Astrocyte of the spinal cord (primary cell): ENCODE measurements around the gene HKDC1.
"Not testable (repeated sequence)": the region's sequence is repeated elsewhere in the genome, so short reads cannot be mapped to it uniquely, and the experiment has no call there.

ENCODE experiments used
- DNase-seq: peaks from one replicate; pipeline ENCODE4 v3.0.0; 2011; ENCODE audit warnings: low read depth, low spot score
- H3K4me3 ChIP-seq: 2 replicates; pipeline ENCODE4 v1.5.1; 2011; ENCODE audit warnings: low read depth, mild to moderate bottlenecking, low read length, moderate library complexity
- in situ Hi-C: cut with HindIII; loops from 2 replicates; pipeline ENCODE4 v1.10.0; 2017; ENCODE audit warnings: low sequenced_read_pairs
- TF ChIP-seq, protein P1 (sequence below): IDR thresholded peaks from 2 replicates; pipeline ENCODE4 v1.5.1; 2012; ENCODE audit warnings: low read depth, mild to moderate bottlenecking, low read length, inconsistent platforms

The HKDC1 gene

DNA sequence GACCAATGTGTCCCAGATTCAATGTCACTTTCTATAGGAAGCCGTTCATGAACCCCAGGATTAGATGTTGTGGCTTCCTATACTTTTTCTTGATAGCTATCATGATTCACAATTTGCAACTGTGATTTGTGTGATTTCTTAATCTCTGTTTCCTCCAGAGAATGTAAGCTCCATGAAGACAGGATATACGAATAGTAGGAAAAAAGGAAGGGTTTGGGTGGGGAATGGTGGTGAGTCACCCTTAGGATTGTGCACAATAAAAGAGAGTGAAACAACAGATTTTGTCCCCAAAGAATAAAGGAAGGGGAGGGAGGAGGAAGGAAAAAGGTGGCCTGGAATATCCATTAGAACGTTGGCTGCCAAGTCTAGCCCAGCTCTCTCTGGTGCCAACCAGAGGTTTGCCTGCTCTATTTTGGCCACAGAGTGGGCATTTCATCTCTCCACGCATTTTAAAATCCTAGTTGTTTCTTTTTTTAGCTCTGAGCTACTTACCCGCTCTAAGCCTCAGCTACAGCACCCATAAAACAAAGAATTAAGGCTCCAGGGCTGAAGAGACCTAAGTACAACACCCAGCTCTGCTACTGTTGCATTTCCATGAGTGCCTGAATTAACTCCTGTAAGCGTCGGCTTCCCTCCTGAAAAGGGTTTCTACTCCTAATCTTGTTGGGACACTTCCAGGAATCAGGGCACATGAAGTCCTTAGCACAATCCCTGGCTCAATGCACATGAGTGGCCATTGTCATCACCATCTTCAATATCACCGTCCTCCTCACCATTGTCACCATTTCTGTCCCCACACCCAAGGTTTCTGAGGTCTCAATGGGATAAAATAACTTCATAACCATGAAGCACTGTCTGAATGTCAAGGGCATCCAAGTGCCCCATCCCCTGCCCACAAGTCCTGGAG, 61.6 kb downstream of the HKDC1 start:
- no peak for DNase-seq
- H3K4me3 ChIP-seq = no peak overlapping the region
- TF ChIP-seq, protein P1, sequence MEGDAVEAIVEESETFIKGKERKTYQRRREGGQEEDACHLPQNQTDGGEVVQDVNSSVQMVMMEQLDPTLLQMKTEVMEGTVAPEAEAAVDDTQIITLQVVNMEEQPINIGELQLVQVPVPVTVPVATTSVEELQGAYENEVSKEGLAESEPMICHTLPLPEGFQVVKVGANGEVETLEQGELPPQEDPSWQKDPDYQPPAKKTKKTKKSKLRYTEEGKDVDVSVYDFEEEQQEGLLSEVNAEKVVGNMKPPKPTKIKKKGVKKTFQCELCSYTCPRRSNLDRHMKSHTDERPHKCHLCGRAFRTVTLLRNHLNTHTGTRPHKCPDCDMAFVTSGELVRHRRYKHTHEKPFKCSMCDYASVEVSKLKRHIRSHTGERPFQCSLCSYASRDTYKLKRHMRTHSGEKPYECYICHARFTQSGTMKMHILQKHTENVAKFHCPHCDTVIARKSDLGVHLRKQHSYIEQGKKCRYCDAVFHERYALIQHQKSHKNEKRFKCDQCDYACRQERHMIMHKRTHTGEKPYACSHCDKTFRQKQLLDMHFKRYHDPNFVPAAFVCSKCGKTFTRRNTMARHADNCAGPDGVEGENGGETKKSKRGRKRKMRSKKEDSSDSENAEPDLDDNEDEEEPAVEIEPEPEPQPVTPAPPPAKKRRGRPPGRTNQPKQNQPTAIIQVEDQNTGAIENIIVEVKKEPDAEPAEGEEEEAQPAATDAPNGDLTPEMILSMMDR = no peak
- in situ Hi-C loops = no loop called here

DNA sequence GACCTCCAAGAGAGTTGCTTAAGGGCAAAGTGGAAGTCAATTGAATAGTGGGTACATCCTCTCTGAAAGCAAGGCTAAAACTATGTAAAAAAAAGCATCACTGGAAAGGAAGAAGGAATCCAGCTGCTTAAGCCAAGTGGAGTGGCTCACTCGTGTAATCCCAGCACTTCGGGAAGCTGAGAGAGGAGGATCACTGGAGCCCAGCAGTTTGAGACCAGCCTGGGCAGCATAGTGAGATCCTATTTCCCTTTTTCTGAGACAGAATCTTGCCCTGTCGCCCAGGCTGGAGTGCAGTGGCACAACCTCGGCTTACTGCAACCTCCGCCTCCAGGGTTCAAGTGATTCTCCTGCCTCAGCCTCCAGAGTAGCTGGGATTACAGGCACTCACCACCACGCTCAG, 64.3 kb downstream of the HKDC1 start:
- H3K4me3 ChIP-seq, DNase-seq, in situ Hi-C loops: not testable (repeated sequence)

DNA sequence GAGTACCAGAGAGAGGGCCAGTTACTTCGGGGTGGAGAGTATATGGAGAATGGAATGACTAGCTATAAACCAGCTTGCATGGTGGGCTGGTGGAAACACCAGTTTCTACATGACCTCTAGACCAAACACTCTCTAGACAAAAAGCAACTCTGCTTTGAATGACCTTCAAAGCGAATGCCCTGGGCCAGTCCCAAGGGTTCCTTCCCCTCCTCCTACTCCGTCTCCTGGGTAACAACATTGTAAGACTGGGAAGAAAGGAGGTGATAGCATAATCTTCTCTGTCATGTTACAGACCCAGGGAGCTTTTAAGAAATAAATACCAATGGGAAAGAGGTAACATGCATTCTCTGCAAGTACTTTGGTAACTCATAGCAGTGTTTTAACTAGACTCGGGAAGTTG, 65.6 kb downstream of the HKDC1 start:
- no peak for DNase-seq
- TF ChIP-seq, protein P1 = no peak
- H3K4me3 ChIP-seq = no peak overlapping the region
- in situ Hi-C loops = no loop called here

DNA sequence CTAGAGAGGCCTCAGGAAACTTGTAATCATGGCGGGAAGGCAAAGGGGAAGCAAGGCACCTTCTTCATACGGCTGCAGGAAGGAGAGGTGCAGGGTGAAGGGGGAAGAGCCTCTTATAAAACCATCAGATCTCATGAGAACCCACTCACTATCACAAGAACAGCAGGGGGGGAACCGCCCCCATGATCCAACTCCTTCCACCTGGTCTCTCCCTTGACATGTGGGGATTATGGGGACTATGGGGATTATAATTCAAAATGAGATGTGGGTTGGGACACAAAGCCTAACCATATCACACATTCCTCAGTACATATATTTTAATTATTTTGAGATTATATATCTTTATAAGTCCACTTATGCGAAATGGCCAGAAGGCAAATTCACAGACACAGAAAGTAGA, 67.0 kb downstream of the HKDC1 start:
- TF ChIP-seq, protein P1 = no peak
- in situ Hi-C loops = no loop called here
- no peak for DNase-seq
- H3K4me3 ChIP-seq = no peak overlapping the region

DNA sequence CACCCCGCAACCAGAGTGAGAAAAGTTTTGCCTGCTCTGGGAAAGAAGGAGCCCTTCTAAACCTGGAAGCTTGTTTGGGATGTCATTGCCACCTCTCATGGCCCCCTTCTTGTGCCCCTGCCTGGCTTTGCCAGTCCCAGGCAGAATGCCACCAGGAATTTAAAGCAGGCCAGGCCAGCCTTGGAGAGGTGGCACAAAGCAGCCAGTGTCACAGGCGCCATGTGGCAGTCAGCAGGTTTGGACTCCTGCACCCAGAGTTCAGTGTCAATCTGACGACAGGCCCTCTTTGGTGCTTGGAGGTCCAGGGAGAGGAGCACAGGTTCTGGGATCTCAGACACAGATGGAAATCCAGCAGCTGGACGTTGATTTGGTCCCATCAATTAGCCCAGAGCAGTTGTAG, 70.9 kb downstream of the HKDC1 start:
- H3K4me3 ChIP-seq = no peak overlapping the region
- TF ChIP-seq, protein P1 = no peak
- in situ Hi-C loops = no loop called here
- no peak for DNase-seq

GRCh38 chr10:69292459-69292858, 72.3 kb downstream of the HKDC1 start:
- no peak for DNase-seq
- H3K4me3 ChIP-seq = no peak overlapping the region
- in situ Hi-C loops = no loop called here
- TF ChIP-seq, protein P1 = no peak

DNA sequence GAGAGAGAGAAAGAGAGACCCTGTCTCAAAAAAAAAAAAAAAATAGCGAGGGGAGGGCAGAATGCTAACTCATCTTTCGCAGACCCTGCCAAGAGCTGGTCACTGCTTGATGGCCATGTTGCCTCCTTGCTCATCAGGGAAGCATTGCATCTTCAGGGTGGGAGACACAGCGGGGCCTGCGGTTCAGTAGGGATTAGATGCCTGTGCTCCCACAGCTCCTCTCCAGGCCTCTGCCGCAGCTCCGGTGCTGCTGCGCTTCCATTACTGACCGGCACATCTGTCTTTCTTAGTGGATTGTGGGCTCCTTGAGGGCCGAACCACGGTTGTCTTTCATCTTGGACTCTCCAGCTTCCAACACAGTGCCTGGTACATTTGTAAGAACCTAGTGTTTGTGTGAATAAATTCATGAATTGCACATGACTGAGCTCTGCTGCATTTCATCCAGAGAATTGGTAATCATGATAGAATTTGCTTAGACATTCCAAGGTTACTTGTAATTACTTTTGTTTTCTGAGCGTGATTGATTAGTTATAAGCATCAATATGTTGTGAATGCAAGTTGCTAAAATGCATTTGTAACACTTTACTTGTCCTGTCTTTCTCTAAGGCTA, 75.0 kb downstream of the HKDC1 start:
- H3K4me3 ChIP-seq = no peak overlapping the region
- in situ Hi-C loops = no loop called here
- DNase-seq = no peak
- TF ChIP-seq, protein P1 = no peak
